ENCODE results near the gene RAB3C. TPM values are rescaled to one million over a fixed set of nuclear protein-coding genes. Genes with fewer than 3 reads are reported as not detected.

RAB3C gene
- total RNA-seq, 1 donor from 2014 or later = not detected

- Mint-ChIP-seq H3K27me3 (ENCODE audit: low read depth) (peaks cover 33% of the 10 kb centered on the region), H3K4me3 (ENCODE audit: unreplicated experiment) (no peak overlapping the region), H3K4me1 (ENCODE audit: low read depth) (peaks cover 6% of the 10 kb centered on the region), H3K9me3 (ENCODE audit: low read depth) (peaks cover 9% of the 10 kb centered on the region), H3K36me3 (ENCODE audit: low read depth) (no peaks in the 10 kb centered on the region), H3K27ac (ENCODE audit: unreplicated experiment) (no peak overlapping the region)
- TF ChIP-seq, protein P1, sequence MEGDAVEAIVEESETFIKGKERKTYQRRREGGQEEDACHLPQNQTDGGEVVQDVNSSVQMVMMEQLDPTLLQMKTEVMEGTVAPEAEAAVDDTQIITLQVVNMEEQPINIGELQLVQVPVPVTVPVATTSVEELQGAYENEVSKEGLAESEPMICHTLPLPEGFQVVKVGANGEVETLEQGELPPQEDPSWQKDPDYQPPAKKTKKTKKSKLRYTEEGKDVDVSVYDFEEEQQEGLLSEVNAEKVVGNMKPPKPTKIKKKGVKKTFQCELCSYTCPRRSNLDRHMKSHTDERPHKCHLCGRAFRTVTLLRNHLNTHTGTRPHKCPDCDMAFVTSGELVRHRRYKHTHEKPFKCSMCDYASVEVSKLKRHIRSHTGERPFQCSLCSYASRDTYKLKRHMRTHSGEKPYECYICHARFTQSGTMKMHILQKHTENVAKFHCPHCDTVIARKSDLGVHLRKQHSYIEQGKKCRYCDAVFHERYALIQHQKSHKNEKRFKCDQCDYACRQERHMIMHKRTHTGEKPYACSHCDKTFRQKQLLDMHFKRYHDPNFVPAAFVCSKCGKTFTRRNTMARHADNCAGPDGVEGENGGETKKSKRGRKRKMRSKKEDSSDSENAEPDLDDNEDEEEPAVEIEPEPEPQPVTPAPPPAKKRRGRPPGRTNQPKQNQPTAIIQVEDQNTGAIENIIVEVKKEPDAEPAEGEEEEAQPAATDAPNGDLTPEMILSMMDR (IDR thresholded peaks at IDR 0.05) = no peak
- DNase-seq (ENCODE audit: low spot score) = no peak
Observed at GRCh38 chr5:58717303-58718007, 134.6 kb downstream of the RAB3C start.

GRCh38 chr5:58718269-58718978 lies 135.5 kb downstream of the RAB3C start:
- H3K36me3 Mint-ChIP-seq (ENCODE audit: low read depth) = no peaks in the 10 kb centered on the region
- H3K9me3 Mint-ChIP-seq (ENCODE audit: low read depth) = peaks cover 9% of the 10 kb centered on the region
- no peak overlapping the region for H3K27ac Mint-ChIP-seq (ENCODE audit: unreplicated experiment)
- H3K4me1 Mint-ChIP-seq (ENCODE audit: low read depth) = peaks cover 6% of the 10 kb centered on the region
- no peak overlapping the region for H3K4me3 Mint-ChIP-seq (ENCODE audit: unreplicated experiment)
- H3K27me3 Mint-ChIP-seq (ENCODE audit: low read depth) = peaks cover 33% of the 10 kb centered on the region
- DNase-seq (ENCODE audit: low spot score) = no peak
- TF ChIP-seq, protein P1 (IDR thresholded peaks at IDR 0.05) = no peak

DNA sequence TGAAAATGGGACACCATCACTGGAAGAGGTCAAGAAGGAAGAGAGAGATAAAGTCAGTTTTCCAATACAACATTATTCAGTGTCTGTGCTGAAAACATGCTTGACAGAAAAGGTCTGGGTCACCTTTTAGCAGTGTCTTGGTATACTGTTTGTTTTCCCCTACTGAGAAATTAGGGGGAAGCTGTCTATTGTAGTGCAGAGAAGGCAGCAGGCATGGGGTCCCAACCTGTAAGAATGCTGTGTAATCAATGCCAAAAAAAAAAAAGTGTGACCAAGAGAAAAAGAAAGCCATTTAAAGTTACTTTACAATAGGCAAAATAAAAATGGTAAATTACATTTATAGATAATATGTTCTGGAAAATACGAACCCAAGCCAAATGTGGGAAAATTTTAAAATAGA lies 139.3 kb downstream of the RAB3C start:
- TF ChIP-seq, protein P1 (IDR thresholded peaks at IDR 0.05) = no peak
- Mint-ChIP-seq H3K27ac (ENCODE audit: unreplicated experiment) (no peak overlapping the region), H3K4me1 (ENCODE audit: low read depth) (peaks cover 6% of the 10 kb centered on the region), H3K9me3 (ENCODE audit: low read depth) (peaks cover 10% of the 10 kb centered on the region), H3K4me3 (ENCODE audit: unreplicated experiment) (no peak overlapping the region), H3K27me3 (ENCODE audit: low read depth) (peaks cover 22% of the 10 kb centered on the region), H3K36me3 (ENCODE audit: low read depth) (no peaks in the 10 kb centered on the region)
- DNase-seq (ENCODE audit: low spot score) = no peak

DNA sequence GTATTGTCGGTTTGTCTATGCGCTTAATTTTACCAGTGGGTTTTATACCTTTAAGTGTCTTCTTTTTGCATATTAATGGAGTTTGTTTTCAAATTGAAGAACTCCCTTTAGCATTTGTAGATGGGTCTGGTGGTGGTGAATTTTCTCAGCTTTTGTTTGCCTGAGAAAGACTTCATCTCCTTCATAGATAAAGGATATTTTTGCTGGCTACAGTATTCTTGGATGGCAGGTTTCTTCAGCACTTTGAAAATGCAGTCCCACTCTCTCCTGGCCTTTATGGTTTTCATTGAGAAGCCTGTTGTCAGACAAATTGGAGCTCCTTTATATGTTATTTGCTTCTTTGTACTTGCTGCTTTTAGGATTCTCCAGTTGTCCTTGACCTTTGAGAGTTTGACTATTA lies 142.1 kb downstream of the RAB3C start:
- TF ChIP-seq, protein P1 (IDR thresholded peaks at IDR 0.05) = no peak
- Mint-ChIP-seq H3K27me3 (ENCODE audit: low read depth) (peaks cover 11% of the 10 kb centered on the region), H3K9me3 (ENCODE audit: low read depth) (peaks cover 10% of the 10 kb centered on the region), H3K36me3 (ENCODE audit: low read depth) (no peaks in the 10 kb centered on the region), H3K4me1 (ENCODE audit: low read depth) (peaks cover 6% of the 10 kb centered on the region), H3K27ac (ENCODE audit: unreplicated experiment) (no peak overlapping the region), H3K4me3 (ENCODE audit: unreplicated experiment) (no peak overlapping the region)
- no peak for DNase-seq (ENCODE audit: low spot score)

- no peaks in the 10 kb centered on the region for H3K4me1 Mint-ChIP-seq (ENCODE audit: low read depth)
- H3K9me3 Mint-ChIP-seq (ENCODE audit: low read depth) = no peaks in the 10 kb centered on the region
- H3K27me3 Mint-ChIP-seq (ENCODE audit: low read depth) = peaks cover 9% of the 10 kb centered on the region
- no peak overlapping the region for H3K27ac Mint-ChIP-seq (ENCODE audit: unreplicated experiment)
- H3K4me3 Mint-ChIP-seq (ENCODE audit: unreplicated experiment) = no peak overlapping the region
- H3K36me3 Mint-ChIP-seq (ENCODE audit: low read depth) = no peaks in the 10 kb centered on the region
- DNase-seq (ENCODE audit: low spot score) = no peak
- TF ChIP-seq, protein P1 (IDR thresholded peaks at IDR 0.05) = no peak
Observed at GRCh38 chr5:58731641-58732040, 148.8 kb downstream of the RAB3C start.

All from chondrocyte (in vitro differentiated cells).